ENCODE results near the gene ANAPC2.

Gene ANAPC2

GRCh38 chr9:137176302-137177182 is 11.8 kb downstream of the ANAPC2 start:
- Histone ChIP-seq H3K4me3 (ENCODE audit: low read depth in 1 of 2, low read length in 2 of 2) (no peak overlapping the region), H3K4me1 (ENCODE audit: control insufficient read depth in 1 of 2, insufficient read depth in 2 of 2, low read length in 2 of 2) (no peaks in the 10 kb centered on the region), H3K9me3 (ENCODE audit: control insufficient read depth in 1 of 2, low read length in 2 of 2) (no peaks in the 10 kb centered on the region), H3K27me3 (ENCODE audit: low read depth, low read length) (no peaks in the 10 kb centered on the region), H3K27ac (ENCODE audit: low read length) (no peak overlapping the region), H3K36me3 (ENCODE audit: control insufficient read depth in 1 of 2, insufficient read depth in 2 of 2, low read length in 2 of 2) (peaks cover 14 to 49% of the 10 kb centered on the region in 2 donors)

- H3K27me3 ChIP-seq (ENCODE audit: low read depth, low read length) = peaks cover 7% of the 10 kb centered on the region
- H3K4me1 ChIP-seq (ENCODE audit: control insufficient read depth in 1 of 2, insufficient read depth in 2 of 2, low read length in 2 of 2) = no peaks in the 10 kb centered on the region
- no peak overlapping the region for H3K27ac ChIP-seq (ENCODE audit: low read length)
Measured at GRCh38 chr9:137175345-137175961, 12.9 kb downstream of the ANAPC2 start.

DNA sequence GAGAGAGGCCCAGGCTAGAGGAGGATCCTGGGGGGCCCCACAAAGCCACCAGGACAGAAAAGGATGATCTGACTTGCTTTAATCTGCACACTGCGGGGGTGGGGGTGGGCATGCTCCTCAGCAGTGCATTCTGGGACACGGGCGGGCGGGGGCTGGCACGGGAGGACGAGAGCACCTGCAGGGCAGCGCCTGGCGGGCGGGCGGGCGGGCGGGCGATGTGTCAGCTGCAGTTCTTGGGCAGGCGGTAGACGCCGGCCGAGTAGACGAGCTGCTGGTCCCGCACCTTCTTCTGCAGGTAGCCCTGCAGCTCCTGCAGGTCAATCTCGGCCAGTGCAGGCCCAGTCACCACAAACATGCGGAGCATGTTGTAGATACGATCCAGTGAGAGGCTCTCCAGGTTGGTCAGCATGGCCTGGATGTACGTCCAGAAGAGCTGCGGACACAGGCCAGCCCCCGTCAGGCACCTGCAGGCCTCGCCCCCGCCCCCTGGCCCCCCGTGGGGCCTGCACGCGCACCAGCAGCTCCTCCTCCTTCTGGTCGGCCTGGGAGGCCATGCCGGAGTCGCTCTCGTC is 13.6 kb downstream of the ANAPC2 start:
- peaks cover 7% of the 10 kb centered on the region for H3K27me3 ChIP-seq (ENCODE audit: low read depth, low read length)
- no peak overlapping the region for H3K27ac ChIP-seq (ENCODE audit: low read length)
- peaks cover 0 to under 1% of the 10 kb centered on the region in 2 donors for H3K4me1 ChIP-seq (ENCODE audit: control insufficient read depth in 1 of 2, insufficient read depth in 2 of 2, low read length in 2 of 2)
- no peaks in the 10 kb centered on the region for H3K9me3 ChIP-seq (ENCODE audit: control insufficient read depth in 1 of 2, low read length in 2 of 2)
- H3K4me3 ChIP-seq (ENCODE audit: low read depth in 1 of 2, low read length in 2 of 2) = no peak overlapping the region
- H3K36me3 ChIP-seq (ENCODE audit: control insufficient read depth in 1 of 2, insufficient read depth in 2 of 2, low read length in 2 of 2) = peaks cover 2 to 32% of the 10 kb centered on the region in 2 donors

More at GRCh38 chr9:137175345-137175961, 12.9 kb downstream of the ANAPC2 start:
- H3K4me3 ChIP-seq (ENCODE audit: low read depth in 1 of 2, low read length in 2 of 2) = no peak overlapping the region
- H3K36me3 ChIP-seq (ENCODE audit: control insufficient read depth in 1 of 2, insufficient read depth in 2 of 2, low read length in 2 of 2) = peaks cover 7 to 38% of the 10 kb centered on the region in 2 donors
- no peaks in the 10 kb centered on the region for H3K9me3 ChIP-seq (ENCODE audit: control insufficient read depth in 1 of 2, low read length in 2 of 2)

DNA sequence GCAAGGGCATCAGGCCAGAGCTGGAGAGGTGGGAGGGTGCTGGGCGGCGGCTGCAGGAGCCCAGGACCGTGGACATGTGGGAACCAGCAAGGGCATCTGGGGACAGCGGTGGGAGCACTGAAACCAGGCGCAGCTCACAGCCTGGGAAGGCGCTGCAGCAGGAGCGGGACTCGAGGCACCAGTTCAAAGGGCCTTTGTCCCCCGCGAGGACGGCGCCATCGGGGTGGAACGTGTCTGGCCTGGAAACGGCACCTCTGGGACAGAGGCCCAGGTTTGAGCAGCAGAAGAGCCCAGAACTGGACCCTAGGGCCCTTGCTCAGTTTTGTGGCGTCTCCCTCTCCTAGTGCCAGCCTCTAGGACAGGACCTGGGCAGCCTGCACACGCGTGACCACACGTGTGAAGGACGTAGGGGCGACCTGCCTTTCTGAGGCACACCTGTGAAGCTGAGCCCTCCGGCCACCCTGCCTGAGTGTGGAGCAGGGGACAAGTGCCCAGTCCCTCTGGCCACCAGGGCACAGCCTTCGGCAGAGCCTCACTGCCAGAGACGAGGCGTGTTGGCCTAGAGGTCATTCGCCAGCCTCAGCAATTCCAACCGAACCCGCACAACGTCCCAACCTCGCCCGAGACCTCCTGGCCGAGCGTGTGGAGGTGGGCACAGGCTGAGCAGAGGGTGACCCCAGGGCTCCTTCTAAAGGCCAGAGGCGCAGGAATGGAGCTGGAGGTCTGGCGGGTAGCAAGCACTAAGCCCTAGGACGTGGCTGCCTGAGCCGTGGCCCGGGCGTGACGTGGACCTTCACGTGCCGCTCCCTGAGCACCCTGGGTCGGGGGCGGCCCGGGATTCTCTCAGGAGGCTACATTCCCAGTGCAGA is 14.3 kb downstream of the ANAPC2 start:
- H3K36me3 ChIP-seq (ENCODE audit: control insufficient read depth in 1 of 2, insufficient read depth in 2 of 2, low read length in 2 of 2) = peaks cover 0 to 24% of the 10 kb centered on the region in 2 donors
- no peak overlapping the region for H3K4me3 ChIP-seq (ENCODE audit: low read depth in 1 of 2, low read length in 2 of 2)
- H3K27me3 ChIP-seq (ENCODE audit: low read depth, low read length) = peaks cover 13% of the 10 kb centered on the region
- H3K9me3 ChIP-seq (ENCODE audit: control insufficient read depth in 1 of 2, low read length in 2 of 2) = no peaks in the 10 kb centered on the region
- H3K27ac ChIP-seq (ENCODE audit: low read length) = no peak overlapping the region
- H3K4me1 ChIP-seq (ENCODE audit: control insufficient read depth in 1 of 2, insufficient read depth in 2 of 2, low read length in 2 of 2) = peaks cover 0 to 9% of the 10 kb centered on the region in 2 donors

- Histone ChIP-seq H3K36me3 (ENCODE audit: control insufficient read depth in 1 of 2, insufficient read depth in 2 of 2, low read length in 2 of 2) (peaks cover 0 to 15% of the 10 kb centered on the region in 2 donors), H3K4me1 (ENCODE audit: control insufficient read depth in 1 of 2, insufficient read depth in 2 of 2, low read length in 2 of 2) (peaks cover 0 to 17% of the 10 kb centered on the region in 2 donors), H3K9me3 (ENCODE audit: control insufficient read depth in 1 of 2, low read length in 2 of 2) (no peaks in the 10 kb centered on the region), H3K4me3 (ENCODE audit: low read depth in 1 of 2, low read length in 2 of 2) (no peak overlapping the region), H3K27ac (ENCODE audit: low read length) (no peak overlapping the region), H3K27me3 (ENCODE audit: low read depth, low read length) (peaks cover 13% of the 10 kb centered on the region)
Measured at GRCh38 chr9:137172901-137173795, 15.2 kb downstream of the ANAPC2 start.

DNA sequence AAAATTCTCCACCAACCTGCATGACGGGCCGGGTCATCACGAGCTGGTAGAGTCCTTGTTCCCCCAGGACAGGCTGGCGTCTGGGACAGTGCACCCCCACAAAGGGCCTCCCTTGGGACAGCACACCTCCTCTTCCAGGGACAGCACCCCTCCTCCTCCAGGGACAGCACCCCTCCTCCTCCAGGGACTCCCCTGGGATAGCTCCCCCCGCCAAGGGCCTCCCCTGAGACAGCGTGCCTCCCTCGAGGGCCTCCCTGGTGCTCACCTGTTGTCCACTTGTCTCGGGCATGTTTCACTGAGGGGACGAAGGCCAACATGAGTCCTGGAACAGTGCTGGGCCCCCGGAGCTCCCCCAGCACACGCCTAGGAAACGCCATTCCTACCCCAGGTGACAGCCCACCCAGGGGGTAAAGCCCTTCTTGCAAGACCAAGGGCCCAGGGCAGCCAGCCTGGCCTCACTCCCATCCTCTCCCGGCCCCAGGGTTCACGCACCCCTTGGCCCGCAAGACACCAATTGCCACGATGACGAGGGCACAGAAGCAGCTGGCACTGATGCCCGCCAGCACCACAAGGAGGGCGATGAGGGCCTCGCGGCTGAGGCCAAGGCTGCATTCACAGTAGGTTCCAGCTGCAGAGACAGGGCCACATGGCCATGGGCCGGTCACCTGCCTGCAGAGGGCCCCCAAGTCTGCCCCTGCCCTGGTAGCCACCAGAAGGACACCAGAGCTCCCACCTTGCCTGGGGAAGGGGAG is 17.0 kb downstream of the ANAPC2 start:
- H3K27me3 ChIP-seq (ENCODE audit: low read depth, low read length) = peaks cover 19% of the 10 kb centered on the region
- H3K36me3 ChIP-seq (ENCODE audit: control insufficient read depth in 1 of 2, insufficient read depth in 2 of 2, low read length in 2 of 2) = no peaks in the 10 kb centered on the region
- H3K4me3 ChIP-seq (ENCODE audit: low read depth in 1 of 2, low read length in 2 of 2) = no peak overlapping the region
- no peaks in the 10 kb centered on the region for H3K9me3 ChIP-seq (ENCODE audit: control insufficient read depth in 1 of 2, low read length in 2 of 2)
- no peak overlapping the region for H3K27ac ChIP-seq (ENCODE audit: low read length)
- peaks cover 0 to 29% of the 10 kb centered on the region in 2 donors for H3K4me1 ChIP-seq (ENCODE audit: control insufficient read depth in 1 of 2, insufficient read depth in 2 of 2, low read length in 2 of 2)

DNA sequence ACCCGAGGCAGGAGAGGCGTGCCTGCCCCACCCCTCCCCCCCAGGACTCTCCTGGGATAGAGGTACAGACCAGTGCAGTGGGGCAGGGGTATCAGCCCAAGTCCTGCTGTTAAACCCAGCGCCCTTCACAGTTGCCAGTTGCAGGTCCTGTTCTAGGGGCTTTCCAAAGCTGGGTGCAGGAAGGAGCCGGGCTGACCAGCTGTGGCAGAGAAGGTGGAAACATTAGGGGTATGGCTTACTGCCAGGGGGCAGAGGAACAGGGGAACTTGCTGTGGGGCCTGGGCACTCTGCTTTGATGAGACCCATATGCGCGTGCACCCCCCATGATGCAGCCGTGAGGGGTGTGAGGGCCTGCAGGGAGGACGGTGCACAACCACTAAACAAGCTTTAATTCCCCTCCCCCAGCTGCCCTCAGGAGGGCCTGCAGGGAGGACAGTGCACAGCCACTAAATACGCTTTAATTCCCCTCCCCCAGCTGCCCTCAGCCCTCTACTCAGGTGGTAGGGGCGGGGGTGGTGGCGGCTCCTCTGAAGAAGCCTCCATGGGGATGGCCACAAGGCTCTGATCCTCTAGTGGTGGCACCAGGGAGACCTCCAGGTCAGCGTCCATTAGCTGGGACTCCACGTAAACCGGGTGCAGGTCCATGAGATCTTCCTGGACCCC is 17.7 kb downstream of the ANAPC2 start:
- Histone ChIP-seq H3K27me3 (ENCODE audit: low read depth, low read length) (peaks cover 23% of the 10 kb centered on the region), H3K36me3 (ENCODE audit: control insufficient read depth in 1 of 2, insufficient read depth in 2 of 2, low read length in 2 of 2) (no peaks in the 10 kb centered on the region), H3K9me3 (ENCODE audit: control insufficient read depth in 1 of 2, low read length in 2 of 2) (no peaks in the 10 kb centered on the region), H3K4me3 (ENCODE audit: low read depth in 1 of 2, low read length in 2 of 2) (no peak overlapping the region), H3K4me1 (ENCODE audit: control insufficient read depth in 1 of 2, insufficient read depth in 2 of 2, low read length in 2 of 2) (peaks cover 0 to 29% of the 10 kb centered on the region in 2 donors), H3K27ac (ENCODE audit: low read length) (no peak overlapping the region)

GRCh38 chr9:137169896-137170358 is 18.4 kb downstream of the ANAPC2 start, which contains the start of gene LRRC26:
Gene LRRC26, minus strand, starts transcription at chr9:137170051. Its CDS starts 108 bp downstream, at chr9:137169943.
- H3K27ac ChIP-seq (ENCODE audit: low read length) = no peak within 1 kb of the TSS
- peaks cover 26% of the 10 kb centered on the region for H3K27me3 ChIP-seq (ENCODE audit: low read depth, low read length)
- H3K9me3 ChIP-seq (ENCODE audit: control insufficient read depth in 1 of 2, low read length in 2 of 2) = no peaks in the 10 kb centered on the region
- H3K36me3 ChIP-seq (ENCODE audit: control insufficient read depth in 1 of 2, insufficient read depth in 2 of 2, low read length in 2 of 2) = no peaks in the 10 kb centered on the region
- peaks cover 0 to 29% of the 10 kb centered on the region in 2 donors for H3K4me1 ChIP-seq (ENCODE audit: control insufficient read depth in 1 of 2, insufficient read depth in 2 of 2, low read length in 2 of 2)
- H3K4me3 ChIP-seq (ENCODE audit: low read depth in 1 of 2, low read length in 2 of 2) = peak within 1 kb of the TSS in 1 of 2 donors; percentile 66
